Motor neuron (in vitro differentiated cells): Measurements from ENCODE around the gene AUH. TPM values are rescaled to one million over a fixed set of nuclear protein-coding genes. Genes with fewer than 3 reads are reported as not detected.
"Not testable (repeated sequence)": the region's sequence is repeated elsewhere in the genome, so short reads cannot be mapped to it uniquely, and the experiment has no call there.

ENCODE experiments used
- ATAC-seq, 8 experiments: fragments of 200-7000 bp; cut with Tn5 transposase; replicated peaks in 6 of 8; 2 replicates each; pipeline ENCODE4 v1.8.0; 2021; ENCODE audit warnings: mild to moderate bottlenecking in 8 of 8, moderate library complexity in 8 of 8
- H3K27ac ChIP-seq, 2 donors: fragments of 250-450 bp; sonication (Bioruptor Pico); 2 replicates each; pipeline ENCODE4 v1.9.0; 2021; ENCODE audit warnings: antibody characterized with exemption in 2 of 2, mild to moderate bottlenecking in 2 of 2, moderate library complexity in 1 of 2
- H3K4me1 ChIP-seq, 2 donors: fragments of 250-450 bp; sonication (Bioruptor Pico); replicated peaks in 1 of 2; 2 replicates each; pipeline ENCODE4 v1.6.1; 2021; ENCODE audit warnings: antibody characterized with exemption in 2 of 2, mild to moderate bottlenecking in 2 of 2, moderate library complexity in 1 of 2
- H3K4me3 ChIP-seq, 5 donors: fragments of 250-450 bp; sonication (Bioruptor Pico); 2 replicates each; pipeline ENCODE4 v1.9.0; 2021; ENCODE audit warnings: antibody characterized with exemption in 5 of 5, mild to moderate bottlenecking in 5 of 5, moderate library complexity in 4 of 5
- WGBS, 10 experiments: fragments of 450-650 bp; shearing (Covaris generic); methylation state at CpG; one replicate each; pipeline ENCODE4 v1.0.0; 2022; 5-methylcytosine and 5-hydroxymethylcytosine counted together
- in situ Hi-C, 9 experiments: fragments of 400-800 bp; cut with MboI; loops; one replicate each; pipeline ENCODE4 v1.15.0; 2021; ENCODE audit warnings: low sequenced_read_pairs in 9 of 9, low pct_unique_long_range_greater_than_20kb in 2 of 9; ENCODE audit not compliant: unreplicated experiment in 9 of 9
- total RNA-seq, 8 experiments: library from RNA; unstranded; fragments of 300-600 nt; gene quantifications; 2 replicates each; pipeline versions ENCODE4 v1.2.3 to v1.2.4, GENCODE V29; 2022

The AUH gene
- total RNA-seq, 8 experiments from 2014 or later: 13.4 to 22.9 (median 19.4) TPM

- ATAC-seq: no peak
- Histone ChIP-seq H3K27ac (no peak overlapping the region), H3K4me1 (peaks cover 2 to 6% of the 10 kb centered on the region in 2 donors), H3K4me3 (no peak overlapping the region)
- in situ Hi-C loops: no loop called here
Measured at GRCh38 chr9:91202736-91203283, 158.9 kb downstream of the AUH start.

DNA sequence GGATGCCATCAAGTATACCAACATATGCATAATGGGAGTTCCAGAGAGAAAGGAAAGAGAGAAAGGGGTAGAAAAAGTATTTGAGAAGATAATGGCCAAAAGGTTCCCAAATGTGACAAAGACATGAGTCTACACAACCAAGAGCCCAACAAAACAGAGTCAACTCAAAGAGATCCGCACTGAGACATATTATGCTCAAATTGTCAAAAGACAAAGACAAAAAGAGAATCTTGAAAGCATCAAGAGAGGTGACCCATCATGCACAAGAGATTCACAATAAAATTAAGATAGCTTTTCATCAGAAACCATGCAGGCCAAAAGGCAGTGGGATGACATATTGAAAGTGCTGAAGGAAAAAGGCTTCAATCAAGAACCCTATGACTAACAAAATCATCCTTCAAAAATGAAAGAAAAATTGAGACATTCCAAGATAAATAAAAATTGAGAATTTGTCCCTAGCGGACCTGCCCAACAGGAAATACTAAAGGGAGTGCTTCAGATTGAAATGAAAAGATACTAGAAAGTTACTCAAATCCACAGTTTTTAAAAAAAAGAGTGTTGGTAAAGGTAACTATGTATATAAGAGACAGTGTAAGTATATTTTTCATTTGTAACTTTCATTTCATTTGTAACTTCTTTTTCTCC lies 160.9 kb downstream of the AUH start:
- no peak overlapping the region for H3K4me3 ChIP-seq
- H3K27ac ChIP-seq: no peak overlapping the region
- in situ Hi-C loops: no loop called here
- 71 to 100% (median 92%) methylated on average over 1 to 2 of the region's 2 CpGs for WGBS, 10 experiments
- no peak for ATAC-seq
- peaks cover 8 to 22% of the 10 kb centered on the region in 2 donors for H3K4me1 ChIP-seq

DNA sequence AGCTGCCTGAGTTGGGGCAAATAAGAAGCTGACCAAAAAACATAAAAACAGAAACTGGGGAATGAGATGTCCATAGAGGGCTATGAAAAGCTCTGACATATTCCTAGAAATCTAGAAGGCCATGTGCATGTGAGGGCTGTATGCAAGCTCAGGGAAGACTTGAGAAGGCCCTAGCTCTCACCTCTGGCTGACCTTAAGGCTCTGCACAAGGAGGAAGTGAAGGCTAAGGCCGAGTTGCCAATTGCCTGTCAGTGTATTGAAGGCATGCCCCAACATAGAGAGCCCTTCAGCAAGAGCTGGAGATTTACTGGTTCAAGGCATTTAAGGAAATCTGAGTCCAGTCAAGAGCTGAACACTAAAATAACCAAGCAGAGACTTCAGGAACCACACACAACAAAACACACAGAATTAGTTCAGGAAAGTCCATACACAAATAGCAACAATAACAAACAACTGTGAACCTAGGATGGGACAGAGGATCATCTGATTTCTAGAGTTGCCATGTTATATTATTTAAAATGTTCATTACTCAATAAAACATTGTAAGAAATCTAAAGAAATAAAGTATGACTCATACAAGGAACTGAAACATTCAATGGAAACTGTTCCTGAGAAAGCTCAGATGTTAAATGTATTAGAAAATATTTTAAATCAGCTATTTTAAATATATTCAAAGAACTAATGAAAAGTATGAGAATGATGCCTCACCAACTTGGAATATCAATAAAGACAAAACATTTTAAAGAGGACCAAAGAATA lies 161.8 kb downstream of the AUH start:
- H3K27ac ChIP-seq: no peak overlapping the region
- H3K4me3 ChIP-seq: no peak overlapping the region
- WGBS, 10 experiments: 9 to 100% (median 75%) methylated on average over 1 of the region's 1 CpG; no CpG with 5 or more reads in 5 of the 10 experiments
- peaks cover 8 to 22% of the 10 kb centered on the region in 2 donors for H3K4me1 ChIP-seq
- in situ Hi-C loops: loop anchor here in 2 of 9 experiments (25.0 kb wide), 2 partner anchors 212 to 288 kb away; partner anchors contain the start of gene NFIL3 (in 1 of the 2)
- ATAC-seq: no peak

GRCh38 chr9:91198881-91199280 lies 162.8 kb downstream of the AUH start:
- in situ Hi-C loops: loop anchor here in 2 of 9 experiments (25.0 kb wide), 2 partner anchors 213 to 287 kb away; partner anchors contain the start of gene NFIL3 (in 1 of the 2)

GRCh38 chr9:91198405-91198804 lies 163.3 kb downstream of the AUH start:
- peaks cover 16 to 31% of the 10 kb centered on the region in 2 donors for H3K4me1 ChIP-seq
- H3K4me3 ChIP-seq: no peak overlapping the region
- no peak for ATAC-seq
- in situ Hi-C loops: loop anchor here in 2 of 9 experiments (25.0 kb wide), 2 partner anchors 214 to 286 kb away; partner anchors contain the start of gene NFIL3 (in 1 of the 2)
- H3K27ac ChIP-seq: no peak overlapping the region

More at GRCh38 chr9:91198881-91199280, 162.8 kb downstream of the AUH start:
- 87 to 100% (median 95%) methylated on average over 2 to 5 of the region's 5 CpGs; no CpG with 5 or more reads in 2 of the 10 experiments for WGBS, 10 experiments
- not testable (repeated sequence) for ATAC-seq, H3K4me3 ChIP-seq, H3K27ac ChIP-seq
- peaks cover 11 to 28% of the 10 kb centered on the region in 2 donors for H3K4me1 ChIP-seq

- WGBS, 10 experiments: 6 to 46% (median 29%) methylated on average over 3 to 12 of the region's 13 CpGs
- in situ Hi-C loops: loop anchor here in 2 of 9 experiments (25.0 kb wide), 2 partner anchors 215 to 285 kb away; partner anchors contain the start of gene NFIL3 (in 1 of the 2)
- peak; percentile 31 to 75 (median 60) for ATAC-seq
- peaks cover 25 to 36% of the 10 kb centered on the region in 2 donors for H3K4me1 ChIP-seq
- no peak overlapping the region for H3K4me3 ChIP-seq
- H3K27ac ChIP-seq: no peak overlapping the region
Measured at GRCh38 chr9:91197232-91198181, 164.2 kb downstream of the AUH start.

DNA sequence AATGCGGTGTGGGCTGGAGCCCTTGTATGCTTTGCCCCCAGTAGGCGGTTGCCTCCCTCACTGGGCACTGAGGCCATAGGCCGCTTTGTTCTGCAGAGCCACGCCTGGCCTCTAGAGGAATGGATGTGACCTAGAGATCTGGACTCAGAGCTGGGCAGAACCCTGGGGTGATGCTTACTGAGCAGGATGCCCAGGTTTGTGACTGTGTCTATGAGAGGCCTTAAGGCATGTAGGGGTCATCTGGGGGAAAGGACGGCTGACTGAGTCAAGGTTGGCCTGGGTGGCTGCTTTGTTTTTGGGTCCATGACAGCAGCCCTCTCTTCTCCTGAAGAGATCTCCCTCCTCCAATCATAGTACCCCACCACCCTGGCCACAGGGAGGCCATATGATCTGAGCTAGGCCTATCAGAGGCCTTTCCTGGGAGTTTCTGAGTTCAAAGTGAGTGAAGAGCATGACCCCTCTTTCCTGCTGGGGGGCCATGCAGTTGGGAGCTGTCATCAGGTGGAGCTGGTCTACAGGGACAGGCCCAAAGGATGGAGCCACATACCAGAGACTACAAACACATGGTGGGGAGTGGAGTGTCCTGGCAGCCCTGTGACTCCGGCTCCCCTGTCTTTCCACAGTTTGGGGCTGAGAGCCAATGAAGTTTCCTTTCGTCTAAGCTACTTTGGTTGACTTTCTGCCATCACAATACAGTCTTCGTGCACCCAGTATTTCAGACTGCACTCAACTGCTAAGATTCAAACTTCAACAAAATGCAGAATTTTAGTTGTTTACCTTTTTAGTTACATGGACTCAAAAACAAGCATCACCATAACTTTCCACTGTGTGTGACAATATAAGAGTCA lies 165.4 kb downstream of the AUH start:
- Histone ChIP-seq H3K4me1 (peaks cover 33 to 44% of the 10 kb centered on the region in 2 donors), H3K4me3 (no peak overlapping the region), H3K27ac (no peak overlapping the region)
- ATAC-seq: no peak
- in situ Hi-C loops: loop anchor here in 2 of 9 experiments (25.0 kb wide), 2 partner anchors 216 to 284 kb away; partner anchors contain the start of gene NFIL3 (in 1 of the 2)
- 64 to 100% (median 90%) methylated on average over 1 to 4 of the region's 8 CpGs; no CpG with 5 or more reads in 1 of the 10 experiments for WGBS, 10 experiments

- in situ Hi-C loops: loop anchor here in 2 of 9 experiments (25.0 kb wide), 2 partner anchors 217 to 283 kb away; partner anchors contain the start of gene NFIL3 (in 1 of the 2)
Measured at GRCh38 chr9:91195372-91196012, 166.2 kb downstream of the AUH start.

DNA sequence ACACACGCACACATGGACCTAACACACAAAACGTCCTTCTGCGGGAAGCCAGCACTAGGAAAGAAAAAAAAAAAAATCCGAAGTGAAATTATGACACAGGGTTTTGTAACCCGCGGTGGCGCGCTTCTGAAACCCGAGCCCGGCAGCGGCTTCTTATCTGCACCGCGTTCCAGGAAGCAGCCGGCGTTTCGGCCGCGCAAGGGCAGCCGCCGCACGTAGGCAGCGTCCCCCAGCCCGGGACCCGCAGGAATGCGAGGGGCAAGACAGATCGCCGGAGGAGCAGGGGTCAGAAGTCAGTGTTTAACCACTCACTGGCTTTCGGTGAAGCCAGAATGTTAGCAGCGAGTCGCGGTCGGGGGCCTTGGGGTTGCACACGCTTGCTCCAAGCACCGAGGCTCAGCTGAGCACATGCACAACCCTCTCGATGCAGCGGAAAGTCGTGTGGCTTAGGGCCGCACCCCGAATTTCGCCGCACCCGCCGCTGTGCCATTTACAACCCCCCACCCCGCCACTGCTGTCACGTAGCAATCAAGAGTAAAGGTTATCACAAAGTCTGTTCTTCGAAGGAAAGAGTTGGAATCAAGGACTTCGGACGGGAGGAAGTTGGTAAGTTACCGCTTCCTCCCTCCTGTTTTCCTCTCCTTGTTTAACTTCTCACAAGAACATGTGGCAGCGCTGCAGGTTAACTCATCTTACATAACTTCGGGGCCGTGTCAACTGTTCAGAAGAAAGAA lies 167.9 kb downstream of the AUH start:
- WGBS, 10 experiments: 11 to 93% (median 55%) methylated on average over 1 to 13 of the region's 52 CpGs
- H3K4me3 ChIP-seq: peak overlapping the region; percentile 15 to 33 (median 18)
- peak overlapping the region; percentile 54 to 71 for H3K27ac ChIP-seq
- H3K4me1 ChIP-seq: peaks cover 33 to 44% of the 10 kb centered on the region in 2 donors
- ATAC-seq: peak; percentile 12 to 50 (median 30)
- in situ Hi-C loops: loop anchor here in 2 of 9 experiments (25.0 kb wide), 2 partner anchors 218 to 282 kb away; partner anchors contain the start of gene NFIL3 (in 1 of the 2)

More at GRCh38 chr9:91195372-91196012, 166.2 kb downstream of the AUH start:
- ATAC-seq: no peak
- 60 to 100% (median 90%) methylated on average over 2 to 4 of the region's 5 CpGs; no CpG with 5 or more reads in 4 of the 10 experiments for WGBS, 10 experiments
- Histone ChIP-seq H3K4me3 (no peak overlapping the region), H3K4me1 (peaks cover 33 to 44% of the 10 kb centered on the region in 2 donors), H3K27ac (no peak overlapping the region)

DNA sequence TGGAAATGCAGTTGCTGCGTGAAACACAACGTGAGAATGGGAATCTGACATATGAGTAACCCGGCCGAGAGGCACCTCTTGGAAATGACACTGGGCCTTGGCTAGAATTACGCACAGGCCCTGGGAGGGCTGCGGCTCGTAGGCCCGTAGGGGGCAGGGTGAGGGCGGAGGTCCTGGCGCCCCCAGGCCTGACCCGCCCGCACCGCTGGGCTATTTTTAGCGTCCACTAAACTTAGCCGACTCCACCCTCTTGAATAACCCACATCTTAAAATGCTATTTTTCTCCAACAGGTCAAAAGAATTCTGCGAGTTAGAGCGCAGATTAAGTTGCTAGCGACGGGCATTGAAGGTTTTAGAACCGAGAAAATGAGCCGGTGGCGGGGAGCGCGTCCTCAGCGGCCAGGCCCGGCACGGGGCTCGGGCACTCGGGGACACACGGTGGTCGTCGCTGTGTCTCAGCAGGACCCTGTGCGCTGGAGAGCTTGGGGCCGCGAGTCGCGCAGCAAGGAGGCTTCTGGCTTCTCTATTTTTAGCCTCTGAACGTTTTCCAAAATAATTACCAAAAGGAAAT lies 168.5 kb downstream of the AUH start:
- 0 to 6% (median 0%) methylated on average over 1 to 9 of the region's 38 CpGs; no CpG with 5 or more reads in 3 of the 10 experiments for WGBS, 10 experiments
- in situ Hi-C loops: loop anchor here in 2 of 9 experiments (25.0 kb wide), 2 partner anchors 219 to 281 kb away; partner anchors contain the start of gene NFIL3 (in 1 of the 2)
- Histone ChIP-seq H3K4me1 (peaks cover 33 to 41% of the 10 kb centered on the region in 2 donors), H3K4me3 (peak overlapping the region; percentile 15 to 33 (median 18)), H3K27ac (peak overlapping the region; percentile 54 to 71)
- peak; percentile 88 to 94 (median 91) for ATAC-seq
